A673 (cell line): ENCODE results near the gene ARV1. TPM values are rescaled to one million over a fixed set of nuclear protein-coding genes. Genes with fewer than 3 reads are reported as not detected.

Experiments used
- BruUV-seq: library from RNA; stranded (reverse); fragments of 400-500 nt; replicated peaks from 2 replicates; lab custom pipeline; 2021; lab: Mats Ljungman, UMichigan
- CTCF ChIA-PET: fragments of 300-600 bp; sonication (Branson Sonifier 250); formaldehyde crosslinking; loops from one replicate; lab custom pipeline; 2022; ENCODE audit warnings: antibody characterized with exemption; lab: Charles Lee
- POLR2A ChIA-PET: fragments of 300-600 bp; sonication (Branson Sonifier 250); formaldehyde crosslinking; loops from one replicate; lab custom pipeline; 2022; ENCODE audit warnings: antibody characterized with exemption; ENCODE audit not compliant: low non-redundant PET; lab: Charles Lee
- DNase-seq: peaks from one replicate; pipeline ENCODE4 v3.0.0-alpha.2; 2015; ENCODE audit warnings: low spot score
- H3K27ac ChIP-seq: fragments of 200-600 bp; sonication (generic); 2 replicates; pipeline ENCODE4 v1.5.1; 2016; ENCODE audit warnings: mixed run types, low read depth, mild to moderate bottlenecking, mixed read lengths, antibody characterized with exemption, low read length; ENCODE audit not compliant: poor library complexity, severe bottlenecking
- H3K27me3 ChIP-seq: fragments of 200-600 bp; sonication (generic); replicated peaks from 2 replicates; pipeline ENCODE4 v1.6.1; 2017; ENCODE audit warnings: mixed run types, low read depth, mild to moderate bottlenecking, mixed read lengths, antibody characterized with exemption, low read length; ENCODE audit not compliant: insufficient read depth, poor library complexity
- H3K36me3 ChIP-seq: fragments of 200-600 bp; sonication (generic); 2 replicates; pipeline ENCODE4 v1.6.1; 2016; ENCODE audit warnings: mixed run types, mild to moderate bottlenecking, mixed read lengths, antibody characterized with exemption, low read length; ENCODE audit not compliant: insufficient read depth, poor library complexity, severe bottlenecking
- H3K4me1 ChIP-seq: fragments of 200-600 bp; sonication (generic); 2 replicates; pipeline ENCODE4 v1.6.1; 2017; ENCODE audit warnings: mixed run types, mild to moderate bottlenecking, mixed read lengths, antibody characterized with exemption, low read length; ENCODE audit not compliant: insufficient read depth, poor library complexity, severe bottlenecking
- H3K4me3 ChIP-seq: fragments of 200-600 bp; sonication (generic); 2 replicates; pipeline ENCODE4 v1.5.1; 2016; ENCODE audit warnings: low read depth, mixed run types, mild to moderate bottlenecking, mixed read lengths, low read length; ENCODE audit not compliant: poor library complexity, severe bottlenecking
- H3K9me3 ChIP-seq: fragments of 200-600 bp; sonication (generic); 2 replicates; pipeline ENCODE4 v1.6.1; 2016; ENCODE audit warnings: mixed run types, low read depth, mild to moderate bottlenecking, mixed read lengths, antibody characterized with exemption, low read length; ENCODE audit not compliant: poor library complexity, severe bottlenecking
- EZH2 ChIP-seq: fragments of 200-600 bp; sonication (generic); IDR thresholded peaks from 2 replicates; pipeline ENCODE4 v1.6.1; 2017; ENCODE audit warnings: borderline replicate concordance, low read depth, mild to moderate bottlenecking, mixed read lengths, antibody characterized with exemption, low read length; ENCODE audit not compliant: poor library complexity, severe bottlenecking
- intact Hi-C: fragments of 100-400 bp; cut with micrococcal nuclease; formaldehyde crosslinking; loops from one replicate; pipeline ENCODE4 v1.10.0; 2022; ENCODE audit not compliant: unreplicated experiment
- total RNA-seq: library from RNA; stranded (reverse); gene quantifications from 2 replicates; pipeline ENCODE4 v1.2.3, GENCODE V29; 2021
- TF ChIP-seq, protein P1 (sequence below): fragments of 300-800, 200-600 bp; sonication (generic); conservative IDR thresholded peaks from 2 replicates; pipeline ENCODE4 v1.5.1; 2017; ENCODE audit warnings: low read depth, mild to moderate bottlenecking, antibody characterized with exemption, low read length, moderate library complexity, mixed read lengths

The ARV1 gene
- total RNA-seq, 1 experiment from 2014 or later = 27.3 TPM

- intact Hi-C loops = no loop called here
- no peak for TF ChIP-seq EZH2
- TF ChIP-seq, protein P1, sequence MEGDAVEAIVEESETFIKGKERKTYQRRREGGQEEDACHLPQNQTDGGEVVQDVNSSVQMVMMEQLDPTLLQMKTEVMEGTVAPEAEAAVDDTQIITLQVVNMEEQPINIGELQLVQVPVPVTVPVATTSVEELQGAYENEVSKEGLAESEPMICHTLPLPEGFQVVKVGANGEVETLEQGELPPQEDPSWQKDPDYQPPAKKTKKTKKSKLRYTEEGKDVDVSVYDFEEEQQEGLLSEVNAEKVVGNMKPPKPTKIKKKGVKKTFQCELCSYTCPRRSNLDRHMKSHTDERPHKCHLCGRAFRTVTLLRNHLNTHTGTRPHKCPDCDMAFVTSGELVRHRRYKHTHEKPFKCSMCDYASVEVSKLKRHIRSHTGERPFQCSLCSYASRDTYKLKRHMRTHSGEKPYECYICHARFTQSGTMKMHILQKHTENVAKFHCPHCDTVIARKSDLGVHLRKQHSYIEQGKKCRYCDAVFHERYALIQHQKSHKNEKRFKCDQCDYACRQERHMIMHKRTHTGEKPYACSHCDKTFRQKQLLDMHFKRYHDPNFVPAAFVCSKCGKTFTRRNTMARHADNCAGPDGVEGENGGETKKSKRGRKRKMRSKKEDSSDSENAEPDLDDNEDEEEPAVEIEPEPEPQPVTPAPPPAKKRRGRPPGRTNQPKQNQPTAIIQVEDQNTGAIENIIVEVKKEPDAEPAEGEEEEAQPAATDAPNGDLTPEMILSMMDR = no peak
- no peak for DNase-seq
- ChIA-PET POLR2A (no interaction called here), CTCF (no interaction called here)
- no TSS peak for BruUV-seq
- Histone ChIP-seq H3K4me3 (no peak overlapping the region), H3K27me3 (no peaks in the 10 kb centered on the region), H3K4me1 (peaks cover 6% of the 10 kb centered on the region), H3K27ac (no peak overlapping the region), H3K9me3 (no peaks in the 10 kb centered on the region), H3K36me3 (no peaks in the 10 kb centered on the region)
Observed at GRCh38 chr1:231016234-231016633, 37.3 kb downstream of the ARV1 start.

- intact Hi-C loops = no loop called here
- CTCF ChIA-PET = no interaction called here
- H3K27ac ChIP-seq = no peak overlapping the region
Observed at GRCh38 chr1:231016966-231017365, 38.1 kb downstream of the ARV1 start.

GRCh38 chr1:231019711-231020110, 40.8 kb downstream of the ARV1 start:
- DNase-seq = no peak
- Histone ChIP-seq H3K4me1 (peaks cover 6% of the 10 kb centered on the region), H3K36me3 (no peaks in the 10 kb centered on the region), H3K27ac (no peak overlapping the region), H3K4me3 (no peak overlapping the region), H3K9me3 (no peaks in the 10 kb centered on the region), H3K27me3 (no peaks in the 10 kb centered on the region)
- no TSS peak for BruUV-seq
- intact Hi-C loops = no loop called here
- ChIA-PET POLR2A (interaction anchor here (0.9 kb wide), 1 partner anchor 10 kb away, joined by 16 read pairs; no protein-coding TSS in a partner anchor), CTCF (no interaction called here)
- no peak for TF ChIP-seq EZH2
- TF ChIP-seq, protein P1 = no peak

More at GRCh38 chr1:231016966-231017365, 38.1 kb downstream of the ARV1 start:
- no peaks in the 10 kb centered on the region for H3K36me3 ChIP-seq
- no peak overlapping the region for H3K4me3 ChIP-seq
- POLR2A ChIA-PET = no interaction called here
- DNase-seq = no peak
- H3K4me1 ChIP-seq = peaks cover 6% of the 10 kb centered on the region
- BruUV-seq = no TSS peak
- H3K27me3 ChIP-seq = no peaks in the 10 kb centered on the region
- TF ChIP-seq, protein P1 = no peak
- no peak for TF ChIP-seq EZH2
- no peaks in the 10 kb centered on the region for H3K9me3 ChIP-seq
